HG02840 (cell line): ENCODE measurements around the gene PLAGL2.

Experiments used
- ATAC-seq: cut with Tn5 transposase; IDR thresholded peaks from one replicate; pipeline ENCODE4 v1.9.1; 2021; ENCODE audit warnings: mild to moderate bottlenecking, moderate library complexity, moderate number of reproducible peaks; ENCODE audit not compliant: unreplicated experiment, low FRiP score

Gene PLAGL2

DNA sequence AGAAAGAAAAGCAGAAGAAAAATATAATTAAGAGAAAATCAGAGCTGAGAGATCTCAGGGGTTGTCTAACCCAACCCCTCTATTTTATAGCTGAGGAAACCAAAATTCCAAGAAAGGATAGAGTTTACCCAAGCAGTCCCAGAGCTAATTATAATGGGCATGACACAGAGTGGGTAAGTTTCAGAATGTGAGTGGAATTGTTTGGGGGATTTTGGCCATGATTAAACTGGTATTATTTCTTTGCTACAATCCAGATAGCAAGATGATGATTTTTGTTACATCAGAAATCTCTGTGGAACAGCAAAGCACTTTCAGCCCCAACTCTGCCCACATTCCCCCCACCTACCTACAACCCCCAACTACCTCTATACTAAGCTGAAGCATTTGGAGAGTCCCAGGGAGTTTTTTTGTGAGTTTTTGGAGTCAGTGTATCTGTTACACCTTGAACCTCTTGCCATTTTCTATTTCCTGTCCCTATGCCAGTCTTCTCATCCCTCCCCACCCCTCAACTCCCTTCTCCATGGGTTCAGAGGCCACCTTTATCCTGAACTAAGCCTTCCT lies 24.9 kb upstream of the PLAGL2 start:
- no peak for ATAC-seq

DNA sequence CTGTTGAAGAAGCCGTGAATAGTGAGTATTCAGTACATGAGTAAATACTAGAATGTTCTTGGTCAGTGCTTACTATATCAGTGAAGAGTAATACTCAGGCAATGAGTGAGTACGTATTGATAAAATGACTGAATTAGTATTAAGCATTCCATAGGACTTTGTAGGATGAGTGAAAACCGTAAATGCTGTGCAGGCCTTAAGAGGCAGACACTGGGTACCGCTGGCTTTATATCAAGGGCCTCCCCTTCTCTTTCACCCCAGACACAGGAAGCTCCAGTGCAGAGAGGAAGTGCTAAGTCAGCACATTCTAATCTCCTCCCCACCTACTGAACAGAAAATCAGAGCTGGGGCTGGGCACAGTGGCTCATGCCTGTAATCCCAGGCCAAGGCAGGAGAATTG lies 24.3 kb upstream of the PLAGL2 start:
- no peak for ATAC-seq

DNA sequence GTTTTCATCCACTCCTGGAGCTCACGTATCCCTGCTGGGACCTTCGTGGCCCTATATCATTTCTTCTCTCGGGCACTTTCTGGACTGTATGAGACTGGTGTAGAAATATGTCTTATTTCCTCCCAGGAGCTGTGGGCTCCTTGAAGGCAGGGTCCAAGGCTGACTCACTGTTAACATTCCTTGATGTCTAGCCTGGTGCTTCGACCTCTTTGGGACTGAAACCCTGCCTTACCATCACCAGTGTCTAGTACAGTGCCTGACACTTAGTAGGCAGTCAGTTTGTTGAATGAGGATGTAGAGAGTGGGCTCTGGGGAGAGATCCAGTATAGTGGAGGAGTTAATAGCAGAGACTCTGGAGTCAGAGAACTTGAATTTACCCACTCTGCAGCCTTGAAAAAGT lies 23.7 kb upstream of the PLAGL2 start:
- ATAC-seq, result no peak

DNA sequence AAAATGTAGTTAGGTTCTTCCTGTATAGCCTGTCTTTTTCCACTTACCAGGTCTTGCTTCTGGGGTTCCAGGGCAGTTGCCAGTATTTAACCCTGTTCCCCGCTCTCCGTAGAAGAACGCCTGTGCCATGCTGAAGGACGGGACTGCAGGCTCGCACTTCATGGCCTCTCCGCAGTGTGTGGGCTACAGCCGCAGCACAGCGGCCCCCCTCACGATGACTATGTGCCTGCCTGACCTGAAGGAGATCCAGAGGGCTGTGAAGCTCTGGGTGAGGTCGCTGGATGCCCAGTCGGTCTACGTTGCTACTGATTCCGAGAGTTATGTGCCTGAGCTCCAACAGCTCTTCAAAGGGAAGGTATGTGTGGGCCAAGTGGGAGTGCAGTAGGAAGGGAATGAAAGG lies 23.2 kb upstream of the PLAGL2 start:
- no peak for ATAC-seq

DNA sequence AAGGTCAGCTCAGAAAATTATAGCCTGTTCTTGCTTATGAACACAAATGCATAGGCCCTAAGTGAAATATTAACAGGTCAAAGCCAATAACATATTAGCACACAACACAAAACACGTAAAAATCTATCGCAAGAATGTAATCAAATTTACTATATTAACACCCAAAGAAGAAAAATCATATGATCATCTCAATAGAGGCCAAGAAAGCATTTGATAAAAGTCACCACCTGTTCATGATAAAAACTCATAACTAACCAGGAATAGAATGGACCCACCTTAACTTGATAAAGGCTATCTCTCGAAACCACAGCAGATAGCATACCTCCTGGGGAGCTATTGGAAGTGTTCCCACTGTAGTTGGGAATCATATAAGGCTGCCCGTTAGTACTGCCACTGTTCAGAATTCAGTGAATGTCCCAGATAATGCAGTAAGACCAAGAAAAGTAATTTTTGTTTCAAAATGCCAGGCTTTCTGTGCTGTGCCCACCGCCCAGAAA lies 21.8 kb upstream of the PLAGL2 start:
- ATAC-seq, result no peak

DNA sequence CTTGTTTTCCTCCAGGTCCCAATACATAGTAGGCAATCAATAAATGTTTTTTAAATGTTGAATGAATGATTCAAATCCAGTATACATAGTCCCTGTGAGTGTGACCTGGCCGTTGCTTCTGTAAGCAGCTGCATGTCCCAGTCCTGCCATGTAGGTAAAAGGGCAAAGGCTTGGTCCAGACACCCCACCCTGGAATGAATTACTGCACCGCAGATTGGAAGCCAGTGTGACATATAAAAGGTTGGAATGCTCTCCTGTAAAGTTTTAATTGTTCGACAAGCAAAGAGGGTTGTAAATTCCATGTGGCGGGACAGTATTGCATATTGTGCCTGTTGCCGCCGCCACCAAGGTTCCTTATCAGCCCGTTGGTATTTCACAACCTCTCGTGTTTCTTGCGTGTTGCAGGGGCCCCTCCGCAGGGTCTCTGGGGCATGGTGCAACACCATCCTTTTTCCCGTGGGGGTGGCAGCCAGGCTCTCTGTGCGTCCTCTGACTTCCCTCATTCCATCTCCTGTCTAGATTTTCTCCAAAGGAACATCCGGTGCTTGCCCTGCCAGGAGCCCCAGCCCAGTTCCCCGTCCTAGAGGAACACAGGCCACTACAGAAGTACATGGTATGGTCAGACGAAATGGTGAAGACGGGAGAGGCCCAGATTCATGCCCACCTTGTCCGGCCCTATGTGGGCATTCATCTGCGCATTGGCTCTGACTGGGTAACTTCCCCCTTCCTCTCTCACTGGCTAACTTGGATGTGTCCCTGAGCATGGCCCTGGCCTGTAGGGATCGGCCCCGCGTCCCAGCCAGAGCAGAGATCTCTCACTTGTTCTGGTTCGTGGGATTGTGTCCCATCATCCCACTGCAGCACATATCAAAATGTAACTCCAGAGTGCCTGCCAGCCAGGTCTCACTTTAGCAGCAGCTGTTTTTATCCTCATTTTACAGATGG lies 20.5 kb upstream of the PLAGL2 start:
- no peak for ATAC-seq

DNA sequence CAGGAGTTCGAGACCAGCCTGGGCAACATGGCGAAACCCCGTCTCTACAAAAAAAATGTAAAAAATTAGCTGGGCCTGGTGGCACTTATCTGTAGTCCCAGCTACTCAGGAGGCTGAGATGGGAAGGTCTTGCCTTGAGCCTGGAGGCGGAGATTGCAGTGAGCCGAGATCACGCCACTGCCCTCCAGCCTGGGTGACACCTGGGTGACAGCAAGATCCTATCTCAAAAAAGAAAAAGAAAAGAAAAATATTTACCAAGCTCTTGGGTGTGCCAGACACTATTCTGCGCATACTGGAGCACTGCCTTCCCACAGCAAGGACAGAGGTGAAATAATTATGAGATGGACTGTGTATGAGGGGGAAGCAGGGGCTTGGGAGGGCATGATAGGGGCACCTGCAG lies 19.8 kb upstream of the PLAGL2 start:
- ATAC-seq, result no peak

DNA sequence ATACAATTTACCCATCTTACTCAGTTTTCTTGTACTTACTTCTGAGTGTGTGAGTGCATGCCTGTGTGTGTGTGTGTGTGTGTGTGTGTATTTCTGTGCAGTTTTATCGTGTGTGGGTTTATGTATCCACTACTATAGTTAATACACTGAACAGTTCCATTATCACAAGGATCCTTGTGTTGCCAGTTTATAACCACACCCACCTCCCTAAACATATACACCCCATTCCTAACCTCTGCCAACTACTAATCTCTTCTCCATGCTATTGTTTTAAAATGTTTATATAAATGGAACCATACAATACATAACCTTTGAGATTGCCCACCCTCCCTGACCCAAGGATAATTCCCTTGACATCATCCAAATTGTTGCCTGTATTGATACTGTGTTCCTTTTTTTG lies 18.8 kb upstream of the PLAGL2 start:
- no peak for ATAC-seq

DNA sequence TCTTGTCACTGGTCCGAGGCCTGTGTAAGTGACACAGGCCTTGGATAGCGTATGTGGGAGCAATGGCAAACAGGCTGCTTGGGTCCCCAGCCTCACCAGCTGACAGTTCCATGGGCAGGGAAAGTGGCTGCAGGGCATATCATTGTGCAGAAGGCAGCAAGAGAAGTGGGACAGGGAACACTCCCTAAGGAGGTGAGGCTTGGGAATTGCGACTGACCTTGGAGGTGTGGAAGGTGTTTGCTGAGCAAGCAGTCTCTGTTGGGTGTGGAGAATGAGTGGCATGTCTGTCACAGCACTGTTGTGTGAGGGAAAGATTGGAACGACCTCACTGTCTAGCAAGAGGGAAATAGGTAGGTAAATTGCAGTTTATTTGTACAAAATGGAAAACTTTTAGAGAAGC lies 16.9 kb upstream of the PLAGL2 start:
- no peak for ATAC-seq

DNA sequence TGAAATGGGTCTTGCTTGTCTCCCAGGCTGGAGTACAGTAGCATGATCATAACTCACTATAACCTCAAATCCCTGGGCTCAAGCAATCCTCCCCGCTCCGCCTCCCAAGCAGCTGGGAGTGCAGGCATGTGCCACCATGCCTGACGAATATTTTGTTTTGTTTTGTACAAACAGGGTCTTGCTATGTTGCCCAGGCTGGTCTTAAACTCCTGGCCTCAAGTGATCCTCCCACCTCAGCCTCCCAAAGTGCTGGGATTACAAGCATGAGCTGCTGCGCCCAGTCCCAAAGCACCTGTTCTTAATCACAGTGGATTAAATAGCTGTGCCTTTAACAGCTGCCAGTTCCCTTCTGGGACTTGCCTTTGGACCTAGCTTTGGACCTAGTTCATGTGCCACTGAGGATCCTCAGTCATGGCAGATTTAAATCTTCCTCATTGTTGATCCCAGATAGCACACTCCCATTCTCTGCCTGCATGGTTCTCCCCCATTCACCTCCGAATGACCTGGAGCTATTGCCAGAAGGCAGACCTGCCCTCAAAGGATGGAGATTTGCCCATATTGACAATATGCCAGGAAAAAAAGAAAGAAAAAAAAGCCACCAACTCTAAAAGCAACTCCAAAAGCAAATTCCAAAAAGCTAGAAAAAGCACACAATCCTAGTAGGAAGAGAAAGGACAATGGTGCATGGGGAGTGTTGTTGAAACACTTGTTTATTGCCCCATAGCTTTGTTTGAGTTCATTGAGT lies 10.8 kb upstream of the PLAGL2 start:
- ATAC-seq, result no peak

DNA sequence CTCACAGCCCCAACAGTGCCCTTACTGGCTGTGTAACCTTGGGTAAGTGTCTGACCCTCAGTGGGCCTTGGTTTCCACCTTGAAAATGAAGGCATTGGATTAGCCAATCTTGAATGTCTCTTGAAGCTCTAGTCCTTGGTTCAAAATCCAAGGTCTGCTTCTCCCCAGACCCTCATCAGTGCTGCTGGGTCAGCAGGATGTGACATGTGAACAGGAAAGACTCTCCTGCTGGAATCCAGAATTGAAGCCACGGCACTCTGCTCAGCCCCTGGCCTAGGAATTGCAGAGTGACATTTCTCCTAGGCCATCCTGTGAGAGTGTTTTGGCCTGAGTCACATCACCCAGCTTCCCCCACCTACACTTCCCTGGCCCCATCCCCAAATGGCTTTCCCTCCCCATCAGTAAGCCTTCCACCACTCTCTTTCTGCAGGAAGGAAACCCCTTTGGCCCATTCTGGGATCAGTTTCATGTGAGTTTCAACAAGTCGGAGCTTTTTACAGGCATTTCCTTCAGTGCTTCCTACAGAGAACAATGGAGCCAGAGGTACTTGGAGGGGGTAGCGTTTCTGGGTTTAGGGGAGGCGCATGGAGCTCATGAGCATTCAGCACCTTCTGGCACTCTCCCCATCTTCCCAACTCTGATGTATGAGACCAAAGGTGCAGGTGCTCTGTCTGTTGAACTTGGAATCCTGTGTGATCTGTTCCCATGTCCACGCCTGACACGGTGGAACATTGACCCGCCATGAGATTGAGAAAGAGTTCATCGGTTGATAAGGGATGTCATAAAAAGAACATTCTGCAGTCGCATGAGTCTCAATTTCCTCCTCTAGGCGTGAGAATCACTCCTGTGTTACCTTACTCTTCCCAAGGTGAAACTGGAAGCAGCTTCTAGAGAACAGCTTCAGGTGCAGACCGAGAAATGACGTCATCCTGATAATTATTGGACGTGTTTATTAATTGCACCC lies 8.9 kb upstream of the PLAGL2 start:
- no peak for ATAC-seq

DNA sequence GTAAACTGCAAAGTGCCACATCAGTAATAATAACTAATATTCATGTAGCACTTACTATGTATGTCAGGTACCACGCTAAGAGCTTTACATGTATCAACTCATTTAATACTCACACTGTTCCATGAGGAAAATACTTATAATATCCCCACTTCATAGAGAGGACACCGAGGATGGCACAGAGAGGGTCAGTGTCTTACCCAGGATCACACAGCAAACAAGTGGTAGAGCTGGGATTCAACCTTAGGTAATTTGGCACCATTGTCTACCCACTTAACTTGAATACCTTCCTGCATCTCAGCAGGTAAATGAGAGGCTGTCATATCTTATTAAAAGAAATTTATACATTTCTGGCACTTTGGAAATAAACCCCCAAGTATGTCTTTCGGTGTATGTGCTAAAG lies 8.2 kb upstream of the PLAGL2 start:
- ATAC-seq, result no peak

DNA sequence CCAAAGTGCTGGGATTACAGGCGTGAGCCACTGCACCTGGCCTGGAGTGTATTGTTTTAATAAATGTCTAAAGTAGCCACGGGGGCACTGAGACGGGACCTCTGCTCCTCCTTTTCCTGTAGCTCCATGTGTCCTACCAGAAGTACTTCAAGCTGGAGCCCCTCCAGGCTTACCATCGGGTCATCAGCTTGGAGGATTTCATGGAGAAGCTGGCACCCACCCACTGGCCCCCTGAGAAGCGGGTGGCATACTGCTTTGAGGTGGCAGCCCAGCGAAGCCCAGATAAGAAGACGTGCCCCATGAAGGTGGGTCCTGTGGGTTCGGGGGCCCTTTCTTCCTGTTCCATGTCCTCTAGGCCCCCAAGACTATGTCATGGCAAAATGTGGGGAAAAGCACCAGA lies 7.6 kb upstream of the PLAGL2 start:
- no peak for ATAC-seq

DNA sequence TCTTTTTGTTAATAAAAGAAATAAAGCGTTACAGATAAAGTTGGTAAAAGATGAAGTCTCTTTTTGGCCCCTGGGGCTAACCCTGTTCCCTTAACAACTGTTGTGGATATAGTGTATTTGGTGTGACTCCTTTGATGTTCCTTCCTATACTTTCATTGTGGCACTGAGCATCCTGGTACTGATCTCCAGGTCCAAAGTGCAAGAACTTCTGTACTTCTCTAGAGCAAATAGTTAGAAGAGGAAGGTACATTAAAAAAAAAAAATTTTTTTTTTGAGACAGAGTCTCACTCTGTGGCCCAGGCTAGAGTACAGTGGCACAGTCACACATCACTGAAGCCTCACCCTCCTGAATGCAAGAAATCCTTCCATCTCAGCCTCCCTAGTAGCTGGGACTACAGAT lies 6.3 kb upstream of the PLAGL2 start:
- ATAC-seq, result no peak

DNA sequence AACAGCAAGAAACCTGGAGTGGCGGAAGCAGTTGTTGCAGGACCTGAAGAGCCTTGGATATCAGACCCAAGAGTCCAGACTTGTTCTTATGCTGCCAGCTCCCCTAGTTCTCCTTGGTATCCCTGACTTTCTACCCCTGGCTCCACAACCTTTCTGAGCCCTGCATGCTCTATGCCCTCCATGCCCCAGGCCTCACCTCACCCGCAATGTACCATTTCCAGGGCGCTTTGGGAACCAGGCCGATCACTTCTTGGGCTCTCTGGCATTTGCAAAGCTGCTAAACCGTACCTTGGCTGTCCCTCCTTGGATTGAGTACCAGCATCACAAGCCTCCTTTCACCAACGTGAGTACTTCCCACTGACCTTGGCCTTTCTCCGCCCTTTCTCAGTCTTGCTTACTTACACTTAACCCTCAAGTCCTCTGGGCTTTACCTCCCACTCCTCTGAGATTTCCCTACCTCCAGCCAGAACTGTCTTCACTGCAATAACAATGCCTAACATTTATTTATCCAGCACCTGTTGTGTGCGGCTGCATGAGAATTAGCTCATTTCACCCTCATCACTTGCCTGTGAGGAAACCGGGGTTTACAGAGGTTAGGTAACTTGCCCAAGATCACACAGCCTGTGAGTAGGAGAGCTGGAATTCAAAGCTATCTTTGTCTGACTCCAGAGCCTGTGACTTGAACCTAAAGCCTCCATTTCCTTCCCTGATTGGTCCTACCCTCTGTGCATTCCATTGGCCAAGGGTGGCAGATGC lies 2.5 kb upstream of the PLAGL2 start:
- ATAC-seq, result no peak

DNA sequence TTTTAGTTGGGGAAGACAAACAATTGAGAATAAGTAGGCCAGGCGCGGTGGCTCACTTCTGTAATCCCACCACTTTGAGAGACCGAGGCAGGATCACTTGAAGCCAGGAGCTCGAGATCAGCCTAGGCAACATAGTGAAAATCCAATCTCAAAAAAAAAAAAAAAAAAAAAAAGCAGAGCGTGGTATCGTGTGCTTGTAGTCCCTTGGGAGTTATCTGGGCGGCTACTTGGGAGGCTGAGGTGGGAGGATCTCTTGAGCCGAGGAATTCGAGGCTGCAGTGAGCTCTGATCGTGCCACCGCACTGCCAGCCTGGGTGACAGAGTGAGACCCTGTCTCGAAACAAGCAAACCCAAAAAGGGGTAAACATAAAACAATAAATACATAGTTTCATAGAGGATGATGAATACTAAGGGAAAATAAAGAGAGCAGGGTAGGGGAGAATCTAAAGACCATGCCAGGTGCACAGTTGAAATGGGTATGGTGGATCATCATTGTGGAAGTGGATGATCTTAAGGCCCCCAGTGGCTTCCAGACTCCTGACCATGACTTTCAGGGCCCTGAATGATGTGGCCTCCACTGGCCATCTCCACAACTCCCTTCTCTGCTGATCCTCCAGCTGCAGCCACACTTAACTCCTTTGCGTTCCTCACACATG lies 1.1 kb upstream of the PLAGL2 start:
- ATAC-seq, result no peak

DNA sequence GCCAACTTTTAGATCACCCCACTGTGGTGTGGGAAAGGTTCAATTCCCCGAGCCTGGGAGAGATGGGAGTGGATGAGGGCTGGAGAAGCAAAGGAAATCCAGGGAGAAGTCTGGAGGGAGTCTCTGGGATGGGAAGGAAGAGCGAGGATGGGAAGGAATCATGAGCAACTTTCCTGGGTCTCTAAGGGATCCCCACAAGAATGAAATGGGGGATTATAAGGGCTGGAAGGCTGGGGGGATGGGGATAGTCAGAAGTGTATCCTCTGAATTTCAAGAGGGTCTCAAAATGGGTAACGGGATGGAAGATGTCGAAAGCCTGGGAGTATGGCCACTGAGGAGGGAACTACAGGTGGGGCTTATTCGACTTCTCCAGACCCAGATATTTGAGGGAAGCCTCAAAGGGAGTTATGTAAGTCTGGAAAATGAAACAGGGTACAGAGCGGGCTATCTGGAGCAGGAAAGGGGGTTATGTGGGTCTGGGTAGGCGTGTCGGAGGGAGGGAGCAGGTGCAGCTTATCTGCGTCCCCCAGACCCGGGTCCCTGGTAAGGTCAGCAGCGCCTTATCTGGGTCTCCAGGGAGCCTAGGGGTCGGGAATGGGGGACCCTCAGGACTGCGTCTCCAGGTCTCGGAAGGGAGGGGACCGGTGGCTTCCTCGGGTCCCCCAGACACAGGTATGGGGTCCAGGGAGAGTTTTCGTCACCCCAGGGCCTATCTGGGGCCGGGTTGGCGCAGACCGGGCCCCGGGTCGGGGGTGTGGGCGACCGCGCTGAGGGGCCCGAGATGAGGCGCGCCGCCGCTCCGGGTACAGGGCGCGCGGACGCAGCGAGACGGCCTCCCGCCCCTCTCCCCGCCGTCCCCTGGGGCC lies 550 bp downstream of the PLAGL2 start:
- peak; percentile 22 for ATAC-seq
